Right renal cortex interstitium (tissue), 3 donors: Measurements from ENCODE around the gene SDK1. TPM values are rescaled to one million over a fixed set of nuclear protein-coding genes. Genes with fewer than 3 reads are reported as not detected.
"Not testable (repeated sequence)": the region's sequence is repeated elsewhere in the genome, so short reads cannot be mapped to it uniquely, and the experiment has no call there.

Experiments used
- DNase-seq, 3 donors: peaks; one replicate each; pipeline ENCODE4 v3.0.0-alpha.2; 2013; ENCODE audit warnings: low read depth in 3 of 3, low spot score in 2 of 3
- polyA plus RNA-seq, 3 donors: library from polyadenylated mRNA; unstranded; fragments of 120-200 nt; gene quantifications; one replicate each; pipeline ENCODE4 v1.2.1, GENCODE V29; 2013; ENCODE audit not compliant: insufficient read length in 3 of 3

Gene SDK1
- polyA plus RNA-seq, 3 donors, result 5.8 to 7.5 (median 6.3) TPM

- not testable (repeated sequence) for DNase-seq
These were observed 662.7 kb downstream of the SDK1 start for GRCh38 chr7:3963768-3964167.

- DNase-seq, result no peak
These were observed 664.0 kb downstream of the SDK1 start for GRCh38 chr7:3964980-3965606.

DNA sequence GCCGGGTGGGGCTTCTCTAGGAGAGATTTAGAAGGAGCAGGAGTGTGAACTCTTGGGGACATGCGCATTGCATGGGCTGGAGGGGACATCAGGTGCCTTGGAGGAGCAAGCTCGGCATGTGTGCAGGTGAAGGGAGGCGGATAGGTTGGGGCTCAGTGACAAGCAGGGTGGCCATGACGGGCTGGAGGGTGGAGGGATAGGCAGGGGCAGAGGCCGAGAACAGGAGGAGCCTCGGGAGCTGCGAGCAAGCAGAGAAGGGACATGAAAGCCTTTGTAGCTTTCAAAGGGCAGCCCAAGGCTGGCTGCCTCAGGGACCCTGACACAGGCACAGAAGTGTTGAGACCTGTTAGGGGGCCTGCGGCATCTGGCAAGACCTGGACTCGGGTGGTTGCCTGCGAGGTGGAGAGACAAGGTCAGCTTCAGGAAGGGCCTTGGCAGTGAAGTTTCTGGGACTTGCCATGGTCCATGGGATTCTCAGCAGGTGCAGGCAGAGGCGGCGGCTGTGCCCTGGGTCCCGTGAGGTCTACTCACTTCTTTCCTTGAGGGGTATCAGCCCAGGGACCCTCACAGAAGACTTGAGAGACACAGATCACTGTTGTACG is 664.8 kb downstream of the SDK1 start:
- no peak for DNase-seq

- DNase-seq, result no peak
These were observed 667.2 kb downstream of the SDK1 start for GRCh38 chr7:3968234-3968633.

GRCh38 chr7:3969286-3969685 is 668.2 kb downstream of the SDK1 start:
- DNase-seq, result no peak

- no peak for DNase-seq
These were observed 670.3 kb downstream of the SDK1 start for GRCh38 chr7:3971323-3971722.

DNA sequence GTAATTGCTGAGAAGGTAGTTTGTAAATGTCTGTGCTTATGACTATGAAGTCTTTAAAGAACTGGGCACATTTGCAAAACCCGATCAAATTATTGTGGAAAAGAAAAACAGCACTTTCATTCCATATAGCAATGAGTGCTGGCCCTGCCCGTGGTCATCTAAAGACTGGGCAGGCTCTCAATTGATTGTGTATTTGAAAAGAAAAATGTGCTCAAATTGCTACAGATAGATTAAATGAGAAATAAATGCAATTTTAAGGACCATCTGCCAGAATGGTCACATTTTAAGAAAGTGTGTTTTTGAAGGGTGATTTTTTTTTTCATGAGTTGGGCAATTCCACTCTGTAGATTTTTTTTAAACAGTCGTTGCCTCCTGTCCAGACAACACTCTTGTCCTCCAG is 672.2 kb downstream of the SDK1 start:
- DNase-seq, result no peak

DNA sequence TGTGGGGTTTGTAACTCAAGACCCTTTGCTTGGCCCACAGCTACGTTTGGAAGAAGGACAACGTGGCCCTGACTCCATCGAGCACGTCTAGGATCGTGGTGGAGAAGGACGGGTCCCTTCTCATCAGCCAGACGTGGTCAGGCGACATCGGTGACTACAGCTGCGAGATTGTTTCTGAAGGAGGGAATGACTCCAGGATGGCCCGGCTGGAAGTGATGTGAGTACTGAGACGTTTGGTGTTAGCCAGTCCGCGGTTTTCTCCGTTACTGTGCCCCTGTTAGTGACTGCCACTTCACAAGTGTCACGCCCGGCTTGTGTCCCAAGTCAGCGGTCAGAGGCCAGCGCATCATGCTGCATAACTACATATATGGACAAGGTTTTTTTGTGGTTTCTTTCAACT is 673.3 kb downstream of the SDK1 start:
- DNase-seq, result no peak

GRCh38 chr7:3975371-3975770 is 674.3 kb downstream of the SDK1 start:
- DNase-seq, result no peak

DNA sequence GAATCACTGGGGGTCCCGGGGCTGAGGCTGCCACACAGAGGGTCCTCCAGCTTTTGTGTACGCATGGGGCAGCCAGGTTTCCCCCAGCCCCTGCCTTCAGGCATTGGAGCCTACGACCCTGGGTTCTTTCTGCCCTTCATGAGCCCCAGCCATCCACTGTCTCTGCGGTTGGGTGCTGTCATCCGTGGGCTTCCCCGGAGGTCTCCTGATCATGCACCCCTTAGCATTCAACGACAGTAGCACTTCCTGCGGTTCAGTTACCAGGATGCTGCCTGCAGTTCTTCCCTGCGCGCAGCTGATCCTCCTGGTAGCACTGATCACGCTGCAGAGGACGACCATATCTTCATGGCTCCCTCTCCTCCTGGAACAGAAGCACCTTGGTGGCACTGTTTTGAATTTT is 676.3 kb downstream of the SDK1 start:
- no peak for DNase-seq

GRCh38 chr7:3978839-3979238 is 677.8 kb downstream of the SDK1 start:
- DNase-seq, result no peak

GRCh38 chr7:3979611-3980299 is 678.7 kb downstream of the SDK1 start:
- no peak for DNase-seq

GRCh38 chr7:3980300-3980643 is 679.2 kb downstream of the SDK1 start:
- no peak for DNase-seq

- DNase-seq, result no peak
These were observed 680.2 kb downstream of the SDK1 start for GRCh38 chr7:3981281-3981680.

DNA sequence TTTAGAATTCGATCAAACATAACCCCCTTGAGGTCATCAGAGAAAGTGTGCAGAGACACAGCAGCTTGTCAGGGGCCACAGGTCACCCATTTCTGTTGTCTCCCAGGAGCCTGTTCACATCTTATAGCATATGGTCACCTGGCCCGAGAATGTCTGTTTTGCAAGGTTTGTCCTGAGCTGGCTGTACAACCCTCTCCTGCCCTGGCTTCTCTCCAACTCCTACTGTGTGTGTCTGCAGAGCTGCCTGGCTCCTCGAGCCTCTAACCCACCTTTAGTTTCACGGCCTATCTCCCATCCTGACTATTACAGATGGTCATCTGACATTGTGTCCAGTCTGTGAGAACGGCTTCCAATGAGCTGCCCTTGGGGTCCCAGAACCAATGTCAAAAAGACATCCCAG is 683.4 kb downstream of the SDK1 start:
- DNase-seq, result no peak

DNA sequence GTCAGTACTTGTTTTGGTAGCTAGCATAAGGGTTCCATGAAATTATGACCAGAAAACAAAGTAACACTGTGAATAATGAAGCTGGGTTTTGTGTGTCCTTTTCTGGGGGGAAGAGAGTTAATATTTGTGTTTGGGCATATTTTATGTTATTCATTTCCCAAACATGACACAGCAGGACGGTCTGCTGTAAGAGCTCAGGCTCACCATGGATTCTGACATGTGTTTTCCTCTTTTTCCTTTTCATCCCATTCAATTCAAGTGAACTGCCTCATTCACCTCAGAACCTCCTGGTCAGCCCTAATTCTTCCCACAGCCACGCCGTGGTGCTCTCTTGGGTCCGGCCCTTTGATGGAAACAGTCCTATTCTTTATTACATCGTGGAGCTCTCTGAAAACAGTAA is 685.9 kb downstream of the SDK1 start:
- DNase-seq, result no peak

GRCh38 chr7:3987426-3987927 is 686.4 kb downstream of the SDK1 start:
- DNase-seq, result no peak

DNA sequence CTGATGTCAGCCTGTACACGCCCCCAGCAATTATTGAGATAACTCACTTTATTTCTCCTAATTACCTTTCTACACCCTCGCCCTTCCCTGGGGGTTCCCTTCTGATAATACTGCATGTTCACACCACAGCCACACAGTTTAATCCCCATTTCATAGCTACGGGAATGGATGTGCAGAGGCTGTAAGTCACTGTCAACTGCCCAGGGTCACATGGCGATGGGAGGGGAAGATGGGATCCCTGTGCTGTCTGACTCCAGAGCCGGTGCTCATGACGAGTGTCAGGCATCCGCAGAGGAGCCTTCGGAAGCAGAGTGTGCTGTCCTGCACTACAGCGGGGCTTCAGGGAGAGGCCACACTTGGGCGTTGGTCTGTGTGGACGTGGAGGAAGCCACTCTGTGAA is 688.7 kb downstream of the SDK1 start:
- no peak for DNase-seq

GRCh38 chr7:3991731-3992231 is 690.7 kb downstream of the SDK1 start:
- no peak for DNase-seq

- DNase-seq, result no peak
These were observed 691.8 kb downstream of the SDK1 start for GRCh38 chr7:3992841-3993240.

- DNase-seq, result no peak
These were observed 693.7 kb downstream of the SDK1 start for GRCh38 chr7:3994764-3995163.

DNA sequence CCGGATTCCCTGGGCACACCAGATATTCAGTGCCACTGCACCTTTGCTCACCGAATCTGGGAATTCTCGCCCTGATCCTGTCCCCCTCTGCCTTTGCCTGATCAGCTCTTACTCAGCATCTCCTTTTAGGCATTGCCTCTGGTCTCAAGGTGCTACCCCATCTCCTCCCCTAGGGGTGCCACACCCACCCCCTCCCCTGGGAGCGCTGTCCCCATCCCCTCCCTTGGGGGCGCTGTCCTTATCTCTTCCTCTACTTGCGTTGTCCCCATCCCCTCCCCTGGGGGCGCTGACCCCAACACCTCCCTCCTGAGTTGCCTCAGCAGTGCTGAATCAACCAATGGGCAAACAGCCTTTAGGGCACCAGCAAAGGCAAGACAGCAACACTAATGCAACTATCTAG is 694.1 kb downstream of the SDK1 start:
- no peak for DNase-seq
